RPMI7951 (cell line): Measurements from ENCODE around the gene ZNF785. TPM values are rescaled to one million over a fixed set of nuclear protein-coding genes. Genes with fewer than 3 reads are reported as not detected.
"Not testable (repeated sequence)": the region's sequence is repeated elsewhere in the genome, so short reads cannot be mapped to it uniquely, and the experiment has no call there.

ENCODE experiments used
- DNase-seq: peaks from one replicate; pipeline ENCODE4 v3.0.0-alpha.2; 2012; ENCODE audit warnings: low read depth
- total RNA-seq: library from RNA; depleted of rRNA; stranded (reverse); fragments of >200 nt; shearing (Covaris generic); gene quantifications from 2 replicates; pipeline ENCODE4 v1.2.3, GENCODE V29; 2014; rRNA removed

ZNF785 gene
- 2.8 and 3.9 TPM in 2 replicates for total RNA-seq

DNA sequence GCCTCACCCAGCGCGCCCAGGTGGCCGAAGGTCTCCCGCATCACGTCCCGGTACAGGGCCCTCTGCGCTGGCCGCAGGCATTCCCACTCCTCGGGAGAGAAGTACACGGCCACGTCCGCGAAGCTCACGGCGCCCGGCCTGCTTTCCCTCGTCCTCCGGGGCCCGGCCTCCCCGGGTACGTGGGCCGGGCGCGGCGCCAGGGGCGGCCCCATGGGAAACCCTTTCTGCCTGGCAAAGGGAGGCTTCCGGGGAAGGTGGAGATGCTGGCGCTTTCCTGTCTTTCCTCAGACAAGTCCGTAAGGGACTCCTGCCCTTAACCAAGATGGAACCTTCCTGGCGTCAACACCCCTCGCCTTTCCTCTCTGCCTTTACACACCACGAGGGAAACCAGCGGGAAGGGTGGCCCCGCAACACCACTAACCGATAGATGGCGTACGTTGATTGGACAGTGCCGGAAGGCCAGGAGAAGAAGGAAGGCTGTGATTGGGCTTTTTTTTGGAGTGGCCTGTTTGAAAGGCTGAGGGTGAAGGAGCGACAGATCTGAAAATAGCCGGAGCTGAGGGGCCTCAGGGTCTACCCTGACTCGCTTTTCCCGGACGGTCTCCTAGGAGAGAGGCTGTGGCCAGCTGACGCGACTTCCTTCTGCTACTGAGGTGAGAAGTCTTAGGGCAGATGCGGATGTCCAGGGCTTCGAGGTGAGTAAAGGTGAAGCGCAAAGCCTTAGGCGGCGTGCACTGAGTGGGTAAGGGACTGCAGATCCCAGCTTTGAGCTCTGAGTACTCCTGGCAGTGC is at the start of gene ZNF785:
Gene ZNF785, minus strand, starts transcription at position 298 of the 792 bp plus-strand sequence. Its CDS starts 86 bp downstream, at position 212.
- DNase-seq: peak; percentile 98

DNA sequence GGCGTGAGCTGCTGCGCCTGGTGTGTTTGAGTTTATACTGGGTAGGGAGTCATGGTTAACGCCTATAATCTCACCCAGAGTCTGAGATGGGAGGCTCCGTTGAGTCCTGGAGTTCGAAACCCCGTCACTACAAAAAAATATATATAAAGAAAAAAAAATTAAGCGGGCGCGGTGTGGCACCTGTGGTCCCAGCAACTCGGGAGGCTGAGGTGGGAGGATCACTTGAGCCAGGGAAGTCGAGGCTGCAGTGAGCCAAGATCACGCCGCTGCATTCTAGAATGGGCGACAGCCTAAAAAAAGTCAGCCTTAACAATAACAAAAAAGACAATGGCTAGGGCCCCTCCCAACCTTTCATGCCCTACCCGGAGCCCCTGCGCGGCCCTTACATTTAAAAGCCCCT is 48.0 kb upstream of the ZNF785 start:
- DNase-seq: no peak

DNA sequence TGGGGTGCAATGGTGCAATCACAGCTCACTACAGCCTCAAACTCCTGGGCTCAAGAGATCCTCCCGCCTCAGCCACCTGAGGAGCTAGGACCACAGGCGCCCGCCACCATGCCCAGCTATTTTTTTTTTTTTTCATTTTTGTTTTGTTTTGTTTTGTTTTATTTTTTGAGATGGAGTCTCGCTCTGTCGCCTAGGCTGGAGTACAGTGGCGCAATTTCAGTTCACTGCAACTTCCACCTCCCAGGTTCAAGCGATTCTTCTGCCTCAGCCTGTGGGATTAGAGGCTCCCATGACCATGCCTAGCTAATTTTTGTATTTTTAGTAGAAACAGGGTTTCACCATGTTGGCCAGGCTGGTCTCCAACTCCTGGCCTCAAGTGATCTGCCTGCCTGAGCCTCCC is 47.0 kb upstream of the ZNF785 start:
- DNase-seq: not testable (repeated sequence)

DNA sequence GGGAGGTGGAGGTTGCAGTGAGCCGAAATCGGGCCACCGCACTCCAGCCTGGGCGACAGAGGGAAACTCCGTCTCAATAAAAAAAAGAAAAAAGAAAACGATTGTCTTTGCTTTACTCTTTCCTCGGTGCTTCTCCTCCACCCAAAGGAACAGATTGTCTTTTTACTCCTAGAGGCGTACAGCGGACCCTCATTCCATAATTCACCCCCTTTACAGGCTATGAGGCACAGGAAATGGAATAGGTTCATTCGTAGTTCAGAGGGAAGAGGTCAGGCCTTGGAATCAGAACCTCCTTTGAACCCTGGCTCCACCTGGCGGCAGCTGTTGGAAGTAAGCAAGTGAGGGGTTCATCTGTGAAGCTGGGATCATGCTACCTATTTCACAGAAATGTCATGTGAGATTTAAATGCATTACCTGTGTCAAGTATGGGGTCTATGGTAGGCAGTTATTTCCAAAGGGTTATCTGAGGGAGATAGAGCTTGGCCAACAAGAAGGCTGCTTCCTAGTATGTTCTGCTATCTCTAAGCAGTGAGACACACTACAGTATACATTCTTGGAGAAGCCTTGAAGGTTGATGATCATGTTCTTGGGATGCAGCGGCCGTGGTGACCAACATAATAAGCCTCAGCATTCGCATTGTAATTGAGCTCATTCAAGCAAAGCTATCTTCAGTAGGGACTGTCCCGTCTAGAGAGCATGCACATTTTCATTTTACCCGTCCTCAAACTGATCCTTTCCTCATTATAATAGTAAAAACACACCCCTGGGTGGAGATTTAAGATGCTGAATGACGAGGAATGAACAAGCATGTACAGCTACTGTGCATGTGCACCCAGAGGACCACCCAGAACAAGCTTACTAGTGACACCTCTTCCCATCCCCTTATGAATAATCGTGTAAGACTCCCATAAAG is 43.4 kb upstream of the ZNF785 start:
- peak; percentile 74 for DNase-seq

DNA sequence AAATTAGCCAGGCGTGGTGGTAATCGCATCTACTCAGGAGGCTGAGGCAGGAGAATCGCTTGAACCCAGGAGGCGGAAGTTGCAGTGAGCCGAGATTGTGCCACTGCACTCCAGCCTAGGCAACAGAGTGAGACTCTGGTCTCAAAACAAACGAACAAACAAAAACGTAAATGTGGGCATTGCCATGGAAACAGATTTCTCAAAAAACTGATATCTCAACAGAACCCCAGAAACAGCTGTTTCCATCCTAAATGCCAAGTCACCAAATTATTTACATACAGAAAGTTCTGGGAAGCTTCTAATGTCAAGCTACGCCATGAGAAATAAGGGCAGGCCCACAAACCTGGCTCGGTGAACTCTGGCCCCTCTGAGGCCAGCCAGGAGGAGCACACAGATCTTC is 40.7 kb upstream of the ZNF785 start:
- DNase-seq: no peak

DNA sequence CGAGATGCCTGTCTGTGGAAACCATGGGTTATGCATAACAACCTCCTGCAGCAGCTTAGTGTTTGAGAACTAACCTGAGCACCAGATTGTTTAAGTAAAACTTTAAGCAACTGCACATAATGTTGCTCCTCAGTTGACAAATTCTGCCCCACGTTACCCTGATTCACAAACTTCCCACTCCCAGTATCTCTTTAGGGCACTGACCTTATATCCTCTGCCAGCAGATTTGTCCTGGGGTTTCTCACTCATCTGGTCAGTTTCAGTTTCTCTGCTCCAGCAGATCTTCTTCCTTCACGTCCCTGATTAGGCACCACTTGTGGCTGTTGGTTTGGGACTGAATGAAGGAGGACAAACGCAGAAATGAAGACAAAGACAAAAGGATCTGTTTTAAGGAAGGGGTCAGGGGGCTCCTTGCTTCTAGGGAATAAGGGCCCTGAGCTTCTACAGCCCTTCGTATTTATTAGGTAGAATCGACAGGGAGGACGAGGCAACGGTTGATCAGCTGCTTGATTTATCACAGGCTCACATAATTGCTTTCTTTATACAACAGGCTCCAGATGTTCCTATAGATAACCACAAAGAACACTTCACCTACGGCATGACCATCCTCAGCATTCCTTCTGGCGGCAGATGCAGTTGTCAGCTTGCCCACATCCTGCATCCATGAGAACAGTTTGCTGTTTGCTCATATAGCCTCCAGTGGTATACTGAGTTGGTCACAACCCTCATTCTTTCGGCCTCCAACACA is 38.2 kb upstream of the ZNF785 start:
- DNase-seq: peak; percentile 90

DNA sequence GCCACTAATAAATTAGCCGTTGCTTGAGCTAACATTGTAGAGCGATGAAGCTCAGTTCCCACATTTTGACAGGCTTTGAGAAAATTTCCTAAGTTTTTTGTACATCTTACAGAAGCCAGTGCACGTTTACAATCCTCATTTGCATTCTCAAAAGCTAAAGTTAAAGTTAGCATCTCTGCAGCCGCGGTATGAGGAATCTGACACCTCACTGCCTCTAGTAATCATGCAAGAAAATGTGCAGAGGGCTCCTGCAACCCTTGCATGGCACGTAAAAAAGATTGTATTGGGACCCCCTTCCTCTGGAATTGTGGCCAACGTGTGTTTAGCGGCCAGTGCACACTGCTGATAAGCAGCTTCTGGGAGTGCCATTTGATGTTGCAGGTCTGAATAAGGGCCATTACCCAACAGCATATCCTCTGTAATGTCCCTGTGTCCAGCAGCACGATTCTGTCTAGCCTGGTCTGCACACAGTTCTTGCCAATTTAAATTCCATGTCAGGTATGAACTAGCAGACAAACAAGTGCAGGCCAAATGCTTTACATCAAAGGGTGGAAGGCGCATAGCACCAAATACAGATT is 37.0 kb upstream of the ZNF785 start:
- no peak for DNase-seq

DNA sequence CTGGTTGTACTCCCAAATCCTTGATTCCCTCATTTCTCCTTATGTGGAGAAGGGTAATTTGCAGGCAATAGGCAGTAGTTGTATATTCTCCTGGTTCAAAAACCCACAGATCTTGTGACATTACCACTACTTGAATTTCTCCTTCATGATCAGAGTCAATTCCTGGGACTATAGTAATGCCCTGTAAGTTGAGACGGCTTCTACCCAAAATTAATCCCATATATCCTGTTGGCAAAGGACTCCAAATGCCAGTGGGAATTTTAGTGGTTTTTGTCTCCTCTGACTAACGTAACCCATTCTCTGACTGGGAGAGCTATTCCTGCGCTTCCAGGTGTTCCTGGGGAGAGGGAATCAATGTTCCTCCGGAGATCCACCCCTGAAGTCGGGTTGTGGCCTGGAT is 36.3 kb upstream of the ZNF785 start:
- peak; percentile 87 for DNase-seq

DNA sequence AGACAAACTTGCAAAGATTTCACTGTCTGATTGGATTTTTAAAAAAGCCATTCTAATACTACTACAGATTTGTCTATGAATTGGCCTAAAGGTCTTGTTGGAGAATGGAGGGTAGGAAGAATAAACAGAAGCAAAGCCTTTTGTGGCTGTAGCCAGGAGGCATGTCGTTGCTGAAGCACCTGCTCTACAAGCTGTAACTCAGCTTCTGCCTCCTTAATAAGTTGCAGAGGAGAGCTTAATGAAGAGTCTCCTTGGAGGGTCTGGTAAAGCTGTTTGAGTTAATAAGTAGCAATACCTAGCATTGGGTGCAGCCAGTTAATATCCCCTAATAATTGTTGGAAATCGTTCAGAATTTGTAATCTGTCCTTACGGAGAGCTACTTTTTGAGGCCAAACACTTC is 34.7 kb upstream of the ZNF785 start:
- no peak for DNase-seq

DNA sequence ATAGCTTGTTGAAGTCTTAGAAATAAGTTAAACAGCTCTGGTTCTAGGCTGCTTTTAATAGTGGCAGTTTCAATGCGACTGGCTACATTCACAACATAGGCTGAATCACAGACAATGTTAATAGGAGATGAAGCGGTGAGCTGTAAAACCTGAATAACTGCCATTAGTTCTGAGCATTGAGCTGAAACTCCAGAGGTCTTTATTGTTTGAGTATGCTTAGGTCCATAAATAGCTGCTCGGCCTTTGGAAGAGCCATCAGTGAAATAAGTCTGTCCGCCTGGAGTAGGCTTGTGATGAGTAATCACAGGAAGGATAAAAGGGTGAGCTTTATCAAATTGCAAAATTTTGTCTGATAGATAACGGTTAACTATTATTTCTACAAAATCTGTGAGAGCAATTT is 34.1 kb upstream of the ZNF785 start:
- DNase-seq: peak; percentile 54

DNA sequence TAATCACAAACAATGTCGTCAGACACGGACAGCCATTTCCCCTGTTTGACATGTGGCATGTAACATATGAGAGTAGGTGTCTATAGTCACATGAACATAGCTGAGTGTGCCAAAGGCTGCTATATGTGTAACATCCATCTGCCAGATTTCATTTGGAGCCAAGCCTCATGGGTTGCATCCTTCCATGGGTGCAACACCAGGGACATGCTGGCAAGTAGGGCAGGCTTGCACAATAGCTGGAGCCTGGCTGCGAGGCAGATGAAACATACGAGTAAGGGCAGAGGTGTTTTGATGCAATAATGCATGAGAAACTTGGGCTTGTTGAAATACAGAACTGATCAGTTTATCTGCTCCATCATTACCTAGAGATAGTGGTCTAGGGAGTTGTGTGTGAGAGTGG is 33.7 kb upstream of the ZNF785 start:
- DNase-seq: peak; percentile 24

DNA sequence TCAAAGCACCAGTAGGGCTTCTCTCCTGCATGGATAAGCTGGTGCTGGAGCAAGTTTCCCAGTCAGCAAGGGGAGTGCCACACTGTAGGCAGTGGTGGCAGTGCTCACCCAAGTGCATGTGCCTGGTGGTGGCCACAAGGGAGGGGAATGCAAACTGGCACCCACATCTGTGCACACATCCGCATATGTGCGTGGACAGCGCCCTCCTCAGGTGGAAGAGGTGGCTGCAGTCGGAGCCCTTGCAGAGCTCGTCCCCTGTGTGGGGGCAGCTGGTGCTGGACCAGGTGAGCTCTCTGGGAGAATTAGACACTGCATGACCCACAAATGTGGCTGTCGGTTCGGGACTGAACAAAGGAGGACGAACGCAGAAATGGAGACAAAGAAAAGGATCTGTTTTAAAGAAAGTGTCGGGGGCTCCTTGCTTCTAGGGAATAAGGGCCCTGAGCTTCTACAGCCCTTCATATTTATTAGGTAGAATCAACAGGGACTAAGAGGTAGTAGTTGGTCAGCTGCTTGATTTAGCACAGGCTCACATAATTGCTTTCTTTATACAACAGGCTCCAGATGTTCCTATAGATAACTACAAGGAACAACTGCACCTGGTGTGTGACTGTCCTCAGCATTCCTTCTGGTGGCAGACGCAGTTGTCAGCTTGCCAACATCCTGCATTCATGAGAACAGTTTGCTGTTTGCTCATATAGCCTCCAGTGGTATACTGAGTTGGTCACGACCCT is 30.0 kb upstream of the ZNF785 start:
- peak; percentile 42 for DNase-seq

DNA sequence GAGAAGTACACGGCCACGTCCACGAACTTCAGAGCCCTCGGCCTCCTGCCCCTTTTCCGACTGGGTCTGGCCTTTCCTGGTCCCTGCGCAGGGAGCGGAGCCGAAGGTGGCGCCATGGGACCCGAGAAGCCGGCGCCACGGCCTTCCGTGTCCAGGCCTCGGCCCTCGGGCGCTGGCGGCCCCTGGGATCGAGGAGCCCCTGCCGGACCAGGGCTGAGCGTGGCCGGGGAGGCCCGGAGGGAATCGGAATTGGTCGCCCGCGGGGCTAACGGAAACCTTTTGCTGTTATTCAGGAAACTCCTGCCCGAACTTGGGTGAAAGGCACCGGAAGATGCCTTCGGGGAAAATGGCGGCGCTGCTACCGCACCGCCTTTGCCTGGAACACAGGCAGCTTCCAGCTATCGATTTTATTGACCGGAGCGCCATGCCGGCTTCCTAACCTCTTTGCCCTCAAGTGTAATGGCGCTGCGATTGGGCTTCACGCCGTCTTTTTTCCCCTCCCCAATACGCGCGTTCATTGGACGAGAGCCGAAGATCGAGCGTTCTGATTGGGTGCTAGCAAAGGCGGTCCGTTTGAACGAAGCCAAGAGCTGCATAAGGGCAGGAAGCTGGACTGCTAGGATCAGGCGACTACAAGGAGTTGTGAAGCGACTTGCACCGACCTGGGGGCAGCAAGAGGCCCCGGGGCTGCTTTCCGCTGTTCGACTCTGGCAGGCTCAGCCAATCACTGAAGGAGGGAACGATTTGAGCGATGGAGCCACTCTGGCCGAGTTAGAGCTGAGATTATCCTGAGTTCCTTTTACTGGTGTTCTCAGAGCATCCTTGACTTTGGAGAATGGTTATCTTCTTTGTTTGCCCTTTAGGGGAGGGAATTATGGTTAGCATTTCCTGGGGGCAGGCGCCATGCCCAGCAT is 24.7 kb upstream of the ZNF785 start, which contains the start of gene ZNF689:
Gene ZNF689, minus strand, starts transcription at position 464 of the 914 bp plus-strand sequence. Its CDS starts 348 bp downstream, at position 116.
- peak; percentile 93 for DNase-seq

DNA sequence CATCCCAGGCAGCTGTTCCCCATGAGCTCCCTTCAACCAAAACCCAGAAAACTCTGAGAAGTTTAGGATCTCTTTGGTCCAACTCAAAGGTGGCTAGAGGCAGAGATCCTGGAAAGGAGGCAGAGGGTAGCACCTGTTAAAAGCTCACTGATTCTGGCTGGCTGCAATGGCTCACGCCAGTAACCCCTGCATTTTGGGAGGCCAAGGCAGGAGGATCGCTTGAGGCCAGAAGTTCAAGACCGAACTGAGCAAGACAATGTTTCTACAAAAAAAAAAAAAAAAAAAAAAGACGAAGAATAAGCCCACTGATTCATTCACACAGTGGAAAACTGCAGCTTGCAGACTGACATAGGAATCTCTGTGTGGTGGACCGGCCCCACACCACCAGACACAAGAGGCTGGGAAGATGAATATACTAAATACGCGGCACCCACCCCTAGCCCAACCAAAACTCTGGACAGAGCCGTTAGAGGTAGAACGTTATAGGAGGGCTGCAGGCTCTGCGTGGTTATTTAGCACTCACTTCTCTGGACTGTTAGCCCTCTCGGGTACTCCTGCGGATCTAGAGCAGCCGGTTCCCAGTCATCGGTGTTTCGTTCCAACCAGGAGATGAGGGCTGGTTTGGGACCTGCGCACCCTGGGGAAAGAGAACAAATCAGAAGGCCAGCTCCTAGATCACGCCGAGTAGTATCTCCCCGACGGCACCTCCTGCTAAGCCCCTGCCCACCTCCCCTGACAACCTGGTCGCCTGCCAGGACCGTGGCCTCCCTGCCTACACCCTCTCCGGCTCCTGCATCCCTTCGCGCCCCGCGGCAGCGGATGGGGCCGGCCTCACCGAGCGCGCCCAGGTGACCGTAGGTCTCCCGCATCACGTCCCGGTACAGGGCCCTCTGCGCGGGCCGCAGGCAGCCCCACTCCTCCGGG is 23.8 kb upstream of the ZNF785 start:
- DNase-seq: peak; percentile 31

DNA sequence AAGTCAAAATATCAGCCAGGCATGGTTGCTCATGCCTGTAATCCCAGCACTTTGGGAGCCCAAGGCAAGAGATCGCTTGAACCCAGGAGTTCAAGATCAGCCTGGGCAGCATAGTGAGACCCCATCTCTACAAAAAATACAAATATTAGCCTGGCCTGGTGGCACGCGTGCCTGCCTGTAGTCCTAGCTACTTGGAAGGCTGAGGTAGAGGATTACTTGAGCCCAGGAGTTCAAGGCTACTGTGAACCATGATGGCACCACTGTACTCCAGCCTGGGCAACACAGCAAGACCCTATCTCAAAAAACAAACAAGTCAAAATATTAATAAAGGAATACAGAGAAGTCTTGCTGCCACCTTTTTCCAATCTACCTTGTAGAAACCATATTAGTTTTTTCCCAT is 20.5 kb upstream of the ZNF785 start:
- no peak for DNase-seq

DNA sequence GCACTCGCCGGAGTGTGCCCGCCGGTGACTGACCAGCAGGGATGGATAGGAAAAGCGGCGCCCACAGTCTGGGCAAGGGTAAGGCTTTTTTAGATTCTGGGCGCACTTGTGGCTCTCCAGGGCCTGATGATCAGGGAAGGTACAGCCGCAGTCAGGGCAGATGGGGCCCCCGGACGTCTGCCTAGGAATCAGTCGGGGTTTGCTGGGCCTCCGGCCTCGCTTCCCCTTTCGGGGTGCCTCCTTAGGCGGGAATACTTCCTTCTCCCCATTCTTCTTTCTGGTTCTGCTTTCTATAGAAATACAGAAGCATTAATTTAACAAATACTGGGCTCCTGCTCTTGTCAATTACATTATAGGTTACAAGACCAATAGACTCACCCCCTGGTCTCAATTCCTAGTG is 19.7 kb upstream of the ZNF785 start:
- DNase-seq: no peak

DNA sequence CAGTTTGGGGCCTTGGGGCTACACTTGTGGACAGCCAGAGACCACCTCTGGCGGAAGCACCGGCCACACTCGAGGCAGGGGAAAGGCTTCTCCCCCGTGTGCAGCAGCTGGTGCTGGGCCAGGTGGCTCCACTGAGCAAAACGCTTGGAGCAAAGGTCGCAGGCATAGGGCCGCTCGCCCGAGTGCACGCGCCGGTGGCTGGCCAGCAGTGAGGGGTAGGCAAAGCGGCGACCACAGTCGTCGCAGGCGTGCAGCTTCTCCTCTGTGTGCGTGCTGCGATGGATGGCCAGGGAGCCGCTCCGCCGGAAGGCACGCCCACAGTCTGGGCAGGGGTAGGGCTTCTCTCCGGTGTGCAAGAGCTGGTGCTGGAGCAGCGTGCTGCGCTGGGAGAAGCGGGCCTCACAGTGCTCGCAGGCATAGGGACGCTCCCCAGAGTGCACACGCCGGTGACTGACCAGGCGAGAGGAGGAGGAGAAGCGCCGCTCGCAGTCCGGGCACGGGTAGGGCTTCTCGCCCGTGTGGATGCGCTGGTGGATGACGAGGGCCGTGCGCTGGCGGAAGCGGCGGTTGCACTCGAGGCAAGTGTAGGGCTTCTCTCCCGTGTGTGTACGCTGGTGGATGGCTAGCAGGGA is 18.9 kb upstream of the ZNF785 start:
- DNase-seq: no peak

DNA sequence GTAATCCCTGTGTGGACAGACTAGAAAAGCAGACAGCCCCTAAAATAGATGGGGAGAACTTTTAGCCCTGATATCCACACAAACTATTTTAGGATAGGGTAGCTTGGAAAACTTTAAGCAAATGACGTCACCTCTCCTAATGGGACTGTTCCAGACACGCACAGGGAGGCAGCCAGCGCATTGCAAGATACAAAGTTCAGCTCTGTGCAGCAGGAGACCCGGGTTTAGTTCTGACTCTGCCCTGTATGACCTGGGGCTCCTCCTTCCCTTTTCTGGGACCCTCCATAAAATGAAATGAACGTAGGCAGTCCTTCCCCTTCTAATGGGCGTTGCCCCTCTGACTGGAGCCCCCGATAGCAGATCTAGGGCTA is 18.4 kb upstream of the ZNF785 start:
- no peak for DNase-seq
